ENCODE data around the gene ATP6V1C2. TPM values are rescaled to one million over a fixed set of nuclear protein-coding genes. Genes with fewer than 3 reads are reported as not detected.

The ATP6V1C2 gene
- total and polyA plus RNA-seq, 2 experiments from 2014 or later: 0.14 to 2.1 TPM

GRCh38 chr2:10800163-10800562 is 78.7 kb downstream of the ATP6V1C2 start:
- Mint-ChIP-seq H3K27ac (no peak overlapping the region), H3K9me3 (no peaks in the 10 kb centered on the region), H3K27me3 (ENCODE audit: insufficient read depth, low read depth, poor library complexity) (peaks cover 1% of the 10 kb centered on the region), H3K36me3 (ENCODE audit: low read depth) (peaks cover 67% of the 10 kb centered on the region), H3K4me3 (no peak overlapping the region), H3K4me1 (no peaks in the 10 kb centered on the region)
- Histone ChIP-seq H3K9me2 (ENCODE audit: insufficient read depth) (no peaks in the 10 kb centered on the region), H3K4me1 (ENCODE audit: insufficient read depth) (no peaks in the 10 kb centered on the region), H3K79me2 (replicated peaks; ENCODE audit: insufficient read depth) (peaks cover 90% of the 10 kb centered on the region), H2AFZ (no peak overlapping the region), H3F3A (replicated peaks; ENCODE audit: low read depth) (0 out of 2 replicates have a peak, but pooled peaks cover 3% of the 10 kb centered on the region), H3K4me2 (no peak overlapping the region), H3K27me3 (ENCODE audit: insufficient read depth) (no peaks in the 10 kb centered on the region), H4K20me1 (replicated peaks; ENCODE audit: insufficient read depth) (peaks cover 67% of the 10 kb centered on the region), H3K36me3 (ENCODE audit: insufficient read depth) (peaks cover 56% of the 10 kb centered on the region), H3K27ac (ENCODE audit: low read depth) (no peak overlapping the region), H3K4me3 (no peak overlapping the region)
- ATAC-seq (no peak), DNase-seq (ENCODE audit: low spot score) (no peak)
- no peak for TF ChIP-seq CTCF (conservative IDR thresholded peaks at IDR 0.05; ENCODE audit: low read depth in 2 of 2)
- TF ChIP-seq ETS1 (IDR thresholded peaks at IDR 0.05): no peak
- TF ChIP-seq CREB1 (CRISPR knock-in tag; IDR thresholded peaks at IDR 0.05; ENCODE audit: low read depth): no peak
- TF ChIP-seq, protein P1, sequence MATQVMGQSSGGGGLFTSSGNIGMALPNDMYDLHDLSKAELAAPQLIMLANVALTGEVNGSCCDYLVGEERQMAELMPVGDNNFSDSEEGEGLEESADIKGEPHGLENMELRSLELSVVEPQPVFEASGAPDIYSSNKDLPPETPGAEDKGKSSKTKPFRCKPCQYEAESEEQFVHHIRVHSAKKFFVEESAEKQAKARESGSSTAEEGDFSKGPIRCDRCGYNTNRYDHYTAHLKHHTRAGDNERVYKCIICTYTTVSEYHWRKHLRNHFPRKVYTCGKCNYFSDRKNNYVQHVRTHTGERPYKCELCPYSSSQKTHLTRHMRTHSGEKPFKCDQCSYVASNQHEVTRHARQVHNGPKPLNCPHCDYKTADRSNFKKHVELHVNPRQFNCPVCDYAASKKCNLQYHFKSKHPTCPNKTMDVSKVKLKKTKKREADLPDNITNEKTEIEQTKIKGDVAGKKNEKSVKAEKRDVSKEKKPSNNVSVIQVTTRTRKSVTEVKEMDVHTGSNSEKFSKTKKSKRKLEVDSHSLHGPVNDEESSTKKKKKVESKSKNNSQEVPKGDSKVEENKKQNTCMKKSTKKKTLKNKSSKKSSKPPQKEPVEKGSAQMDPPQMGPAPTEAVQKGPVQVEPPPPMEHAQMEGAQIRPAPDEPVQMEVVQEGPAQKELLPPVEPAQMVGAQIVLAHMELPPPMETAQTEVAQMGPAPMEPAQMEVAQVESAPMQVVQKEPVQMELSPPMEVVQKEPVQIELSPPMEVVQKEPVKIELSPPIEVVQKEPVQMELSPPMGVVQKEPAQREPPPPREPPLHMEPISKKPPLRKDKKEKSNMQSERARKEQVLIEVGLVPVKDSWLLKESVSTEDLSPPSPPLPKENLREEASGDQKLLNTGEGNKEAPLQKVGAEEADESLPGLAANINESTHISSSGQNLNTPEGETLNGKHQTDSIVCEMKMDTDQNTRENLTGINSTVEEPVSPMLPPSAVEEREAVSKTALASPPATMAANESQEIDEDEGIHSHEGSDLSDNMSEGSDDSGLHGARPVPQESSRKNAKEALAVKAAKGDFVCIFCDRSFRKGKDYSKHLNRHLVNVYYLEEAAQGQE (IDR thresholded peaks at IDR 0.05; ENCODE audit: unreplicated experiment): no peak
- TF ChIP-seq EZH2 (IDR thresholded peaks at IDR 0.05; ENCODE audit: low read depth, unreplicated experiment): no peak
- TF ChIP-seq, protein P2, sequence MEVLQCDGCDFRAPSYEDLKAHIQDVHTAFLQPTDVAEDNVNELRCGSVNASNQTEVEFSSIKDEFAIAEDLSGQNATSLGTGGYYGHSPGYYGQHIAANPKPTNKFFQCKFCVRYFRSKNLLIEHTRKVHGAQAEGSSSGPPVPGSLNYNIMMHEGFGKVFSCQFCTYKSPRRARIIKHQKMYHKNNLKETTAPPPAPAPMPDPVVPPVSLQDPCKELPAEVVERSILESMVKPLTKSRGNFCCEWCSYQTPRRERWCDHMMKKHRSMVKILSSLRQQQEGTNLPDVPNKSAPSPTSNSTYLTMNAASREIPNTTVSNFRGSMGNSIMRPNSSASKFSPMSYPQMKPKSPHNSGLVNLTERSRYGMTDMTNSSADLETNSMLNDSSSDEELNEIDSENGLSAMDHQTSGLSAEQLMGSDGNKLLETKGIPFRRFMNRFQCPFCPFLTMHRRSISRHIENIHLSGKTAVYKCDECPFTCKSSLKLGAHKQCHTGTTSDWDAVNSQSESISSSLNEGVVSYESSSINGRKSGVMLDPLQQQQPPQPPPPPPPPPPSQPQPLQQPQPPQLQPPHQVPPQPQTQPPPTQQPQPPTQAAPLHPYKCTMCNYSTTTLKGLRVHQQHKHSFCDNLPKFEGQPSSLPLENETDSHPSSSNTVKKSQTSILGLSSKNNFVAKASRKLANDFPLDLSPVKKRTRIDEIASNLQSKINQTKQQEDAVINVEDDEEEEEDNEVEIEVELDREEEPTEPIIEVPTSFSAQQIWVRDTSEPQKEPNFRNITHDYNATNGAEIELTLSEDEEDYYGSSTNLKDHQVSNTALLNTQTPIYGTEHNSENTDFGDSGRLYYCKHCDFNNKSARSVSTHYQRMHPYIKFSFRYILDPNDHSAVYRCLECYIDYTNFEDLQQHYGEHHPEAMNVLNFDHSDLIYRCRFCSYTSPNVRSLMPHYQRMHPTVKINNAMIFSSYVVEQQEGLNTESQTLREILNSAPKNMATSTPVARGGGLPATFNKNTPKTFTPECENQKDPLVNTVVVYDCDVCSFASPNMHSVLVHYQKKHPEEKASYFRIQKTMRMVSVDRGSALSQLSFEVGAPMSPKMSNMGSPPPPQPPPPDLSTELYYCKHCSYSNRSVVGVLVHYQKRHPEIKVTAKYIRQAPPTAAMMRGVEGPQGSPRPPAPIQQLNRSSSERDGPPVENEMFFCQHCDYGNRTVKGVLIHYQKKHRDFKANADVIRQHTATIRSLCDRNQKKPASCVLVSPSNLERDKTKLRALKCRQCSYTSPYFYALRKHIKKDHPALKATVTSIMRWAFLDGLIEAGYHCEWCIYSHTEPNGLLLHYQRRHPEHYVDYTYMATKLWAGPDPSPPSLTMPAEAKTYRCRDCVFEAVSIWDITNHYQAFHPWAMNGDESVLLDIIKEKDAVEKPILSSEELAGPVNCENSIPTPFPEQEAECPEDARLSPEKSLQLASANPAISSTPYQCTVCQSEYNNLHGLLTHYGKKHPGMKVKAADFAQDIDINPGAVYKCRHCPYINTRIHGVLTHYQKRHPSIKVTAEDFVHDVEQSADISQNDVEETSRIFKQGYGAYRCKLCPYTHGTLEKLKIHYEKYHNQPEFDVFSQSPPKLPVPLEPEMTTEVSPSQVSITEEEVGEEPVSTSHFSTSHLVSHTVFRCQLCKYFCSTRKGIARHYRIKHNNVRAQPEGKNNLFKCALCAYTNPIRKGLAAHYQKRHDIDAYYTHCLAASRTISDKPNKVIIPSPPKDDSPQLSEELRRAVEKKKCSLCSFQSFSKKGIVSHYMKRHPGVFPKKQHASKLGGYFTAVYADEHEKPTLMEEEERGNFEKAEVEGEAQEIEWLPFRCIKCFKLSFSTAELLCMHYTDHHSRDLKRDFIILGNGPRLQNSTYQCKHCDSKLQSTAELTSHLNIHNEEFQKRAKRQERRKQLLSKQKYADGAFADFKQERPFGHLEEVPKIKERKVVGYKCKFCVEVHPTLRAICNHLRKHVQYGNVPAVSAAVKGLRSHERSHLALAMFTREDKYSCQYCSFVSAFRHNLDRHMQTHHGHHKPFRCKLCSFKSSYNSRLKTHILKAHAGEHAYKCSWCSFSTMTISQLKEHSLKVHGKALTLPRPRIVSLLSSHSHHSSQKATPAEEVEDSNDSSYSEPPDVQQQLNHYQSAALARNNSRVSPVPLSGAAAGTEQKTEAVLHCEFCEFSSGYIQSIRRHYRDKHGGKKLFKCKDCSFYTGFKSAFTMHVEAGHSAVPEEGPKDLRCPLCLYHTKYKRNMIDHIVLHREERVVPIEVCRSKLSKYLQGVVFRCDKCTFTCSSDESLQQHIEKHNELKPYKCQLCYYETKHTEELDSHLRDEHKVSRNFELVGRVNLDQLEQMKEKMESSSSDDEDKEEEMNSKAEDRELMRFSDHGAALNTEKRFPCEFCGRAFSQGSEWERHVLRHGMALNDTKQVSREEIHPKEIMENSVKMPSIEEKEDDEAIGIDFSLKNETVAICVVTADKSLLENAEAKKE (CRISPR knock-in tag; IDR thresholded peaks at IDR 0.05): no peak
- no peak for TF ChIP-seq NANOG (IDR thresholded peaks at IDR 0.05; ENCODE audit: borderline replicate concordance)
- TF ChIP-seq POLR2AphosphoS5 (IDR thresholded peaks at IDR 0.05; ENCODE audit: low read depth): no peak
- no peak for TF ChIP-seq ZNF331 (CRISPR knock-in tag; IDR thresholded peaks at IDR 0.05; ENCODE audit: low read depth)
- TF ChIP-seq STAT1 (IDR thresholded peaks at IDR 0.05; ENCODE audit: unreplicated experiment): no peak
- TF ChIP-seq JUNB (IDR thresholded peaks at IDR 0.05; ENCODE audit: unreplicated experiment): no peak
- no peak for TF ChIP-seq EZH2phosphoT487 (IDR thresholded peaks at IDR 0.05; ENCODE audit: unreplicated experiment)
- TF ChIP-seq ZNF114 (CRISPR knock-in tag; IDR thresholded peaks at IDR 0.05): no peak
